KMS-11 (cell line): ENCODE measurements around the gene KIF18B.

Experiments used
- H2AFZ ChIP-seq: fragments of 200-600 bp; sonication (generic); 2 replicates; pipeline ENCODE4 v1.6.1; 2016; ENCODE audit warnings: antibody characterized with exemption, mixed run types, low read depth
- H3K27ac ChIP-seq: fragments of 200-600 bp; sonication (generic); 2 replicates; pipeline ENCODE4 v1.6.1; 2016; ENCODE audit warnings: mild to moderate bottlenecking, mixed run types
- H3K27me3 ChIP-seq: fragments of 200-600 bp; sonication (generic); 2 replicates; pipeline ENCODE4 v1.6.1; 2017; ENCODE audit warnings: mild to moderate bottlenecking, low read depth, mixed run types, moderate library complexity; ENCODE audit not compliant: insufficient read depth
- H3K36me3 ChIP-seq: fragments of 200-600 bp; sonication (generic); 2 replicates; pipeline ENCODE4 v1.6.1; 2017; ENCODE audit warnings: mild to moderate bottlenecking, mixed run types; ENCODE audit not compliant: insufficient read depth
- H3K4me1 ChIP-seq: fragments of 200-600 bp; sonication (generic); 2 replicates; pipeline ENCODE4 v1.6.1; 2016; ENCODE audit warnings: mild to moderate bottlenecking, low read depth, mixed run types; ENCODE audit not compliant: poor library complexity, severe bottlenecking
- H3K4me2 ChIP-seq: fragments of 200-600 bp; sonication (generic); 2 replicates; pipeline ENCODE4 v1.7.0; 2016; ENCODE audit warnings: mild to moderate bottlenecking, mixed run types
- H3K4me3 ChIP-seq: fragments of 200-600 bp; sonication (generic); IDR thresholded peaks from 2 replicates; pipeline ENCODE4 v1.6.1; 2017; ENCODE audit warnings: low read depth, low read length, mixed read lengths; ENCODE audit not compliant: insufficient read depth
- H3K79me2 ChIP-seq: fragments of 200-600 bp; sonication (generic); 2 replicates; pipeline ENCODE4 v1.6.1; 2016; ENCODE audit warnings: low read depth, mixed run types; ENCODE audit not compliant: insufficient read depth
- H3K9ac ChIP-seq: fragments of 200-600 bp; sonication (generic); 2 replicates; pipeline ENCODE4 v1.6.1; 2016; ENCODE audit warnings: mild to moderate bottlenecking, mixed run types
- H4K20me1 ChIP-seq: fragments of 200-600 bp; sonication (generic); 2 replicates; pipeline ENCODE4 v1.6.1; 2016; ENCODE audit warnings: mild to moderate bottlenecking, mixed run types; ENCODE audit not compliant: insufficient read depth
- CTCF ChIP-seq: fragments of 200-600 bp; sonication (generic); conservative IDR thresholded peaks from 2 replicates; pipeline ENCODE4 v1.6.1; 2017; ENCODE audit warnings: low read depth, mild to moderate bottlenecking, antibody characterized with exemption, low read length, moderate library complexity, mixed read lengths

KIF18B gene

GRCh38 chr17:44900894-44901293 lies 46.7 kb downstream of the KIF18B start:
- no peak overlapping the region for H3K4me2 ChIP-seq
- H3K79me2 ChIP-seq, result peaks cover 34% of the 10 kb centered on the region
- no peak overlapping the region for H3K27ac ChIP-seq
- no peak overlapping the region for H3K4me3 ChIP-seq
- H2AFZ ChIP-seq, result no peak overlapping the region
- TF ChIP-seq CTCF, result no peak
- peaks cover 4% of the 10 kb centered on the region; the same call in 1 of the 2 replicates for H3K27me3 ChIP-seq
- H3K36me3 ChIP-seq, result no peaks in the 10 kb centered on the region
- H4K20me1 ChIP-seq, result no peaks in the 10 kb centered on the region
- no peak overlapping the region for H3K9ac ChIP-seq
- H3K4me1 ChIP-seq, result peaks cover 22% of the 10 kb centered on the region

- H3K4me2 ChIP-seq, result peak within 1 kb of the TSS; percentile 97
- peaks cover 22% of the 10 kb centered on the region for H3K4me1 ChIP-seq
- no peak for TF ChIP-seq CTCF
- no peaks in the 10 kb centered on the region; the same call in 1 of the 2 replicates for H3K36me3 ChIP-seq
- peaks cover 4% of the 10 kb centered on the region; the same call in 1 of the 2 replicates for H3K27me3 ChIP-seq
- H3K79me2 ChIP-seq, result peaks cover 46% of the 10 kb centered on the region
- H3K9ac ChIP-seq, result peak within 1 kb of the TSS; percentile 98
- H3K4me3 ChIP-seq, result peak within 1 kb of the TSS; percentile 52
- H3K27ac ChIP-seq, result peak within 1 kb of the TSS; percentile 98
- H2AFZ ChIP-seq, result peak within 1 kb of the TSS; percentile 92
- H4K20me1 ChIP-seq, result 0 out of 2 replicates have a peak, but pooled peaks cover 3% of the 10 kb centered on the region
Observed at GRCh38 chr17:44899074-44899782, 48.3 kb downstream of the KIF18B start, which contains the start of gene EFTUD2. Gene EFTUD2 (minus strand): TSS chr17:44899445. CDS start chr17:44894521, 4,924 bp downstream.

GRCh38 chr17:44898768-44899073 lies 48.9 kb downstream of the KIF18B start:
- peak overlapping the region; percentile 97 for H3K4me2 ChIP-seq
- peak overlapping the region; percentile 98 for H3K9ac ChIP-seq
- H3K36me3 ChIP-seq, result peaks cover 4% of the 10 kb centered on the region; the same call in 1 of the 2 replicates
- H3K27ac ChIP-seq, result peak overlapping the region; percentile 98
- no peak for TF ChIP-seq CTCF
- 0 out of 2 replicates have a peak, but pooled peaks cover 3% of the 10 kb centered on the region for H4K20me1 ChIP-seq
- H3K79me2 ChIP-seq, result peaks cover 46% of the 10 kb centered on the region
- peaks cover 4% of the 10 kb centered on the region; the same call in 1 of the 2 replicates for H3K27me3 ChIP-seq
- peak overlapping the region; percentile 92 for H2AFZ ChIP-seq
- peaks cover 22% of the 10 kb centered on the region for H3K4me1 ChIP-seq
- peak overlapping the region; percentile 52 for H3K4me3 ChIP-seq

- H3K36me3 ChIP-seq, result peaks cover 6% of the 10 kb centered on the region; the same call in 1 of the 2 replicates
- no peak for TF ChIP-seq CTCF
- peaks cover 3% of the 10 kb centered on the region; the same call in 1 of the 2 replicates for H4K20me1 ChIP-seq
- no peak overlapping the region for H3K4me2 ChIP-seq
- H3K79me2 ChIP-seq, result peaks cover 82% of the 10 kb centered on the region
- no peaks in the 10 kb centered on the region for H3K27me3 ChIP-seq
- H3K4me1 ChIP-seq, result peaks cover 14% of the 10 kb centered on the region
- no peak overlapping the region for H3K9ac ChIP-seq
- H3K27ac ChIP-seq, result no peak overlapping the region
- no peak overlapping the region for H2AFZ ChIP-seq
- no peak overlapping the region for H3K4me3 ChIP-seq
Observed at GRCh38 chr17:44894642-44895041, 52.9 kb downstream of the KIF18B start.
